Measurements from ENCODE around the gene ANKMY1. TPM values are rescaled to one million over a fixed set of nuclear protein-coding genes. Genes with fewer than 3 reads are reported as not detected.

ANKMY1 gene
- total RNA-seq, 4 donors from 2014 or later, result 7.0 to 12.0 (median 8.9) TPM

- H3K4me3 ChIP-seq, result no peak overlapping the region
- WGBS, 2 donors (ENCODE audit: low coverage in 1 of 2), result no CpG with 5 or more reads among the region's 1 CpG
- H3K4me1 ChIP-seq, result no peaks in the 10 kb centered on the region
- ATAC-seq, result no peak
- H3K36me3 ChIP-seq, result peaks cover 0 to 38% of the 10 kb centered on the region in 2 donors
- peaks cover 0 to 16% (median 0%) of the 10 kb centered on the region in 3 donors for H3K9me3 ChIP-seq
- no peak overlapping the region for H3K27ac ChIP-seq
- no peaks in the 10 kb centered on the region for H3K27me3 ChIP-seq
- TF ChIP-seq EP300 (IDR thresholded peaks at IDR 0.05), result no peak
- TF ChIP-seq, protein P1, sequence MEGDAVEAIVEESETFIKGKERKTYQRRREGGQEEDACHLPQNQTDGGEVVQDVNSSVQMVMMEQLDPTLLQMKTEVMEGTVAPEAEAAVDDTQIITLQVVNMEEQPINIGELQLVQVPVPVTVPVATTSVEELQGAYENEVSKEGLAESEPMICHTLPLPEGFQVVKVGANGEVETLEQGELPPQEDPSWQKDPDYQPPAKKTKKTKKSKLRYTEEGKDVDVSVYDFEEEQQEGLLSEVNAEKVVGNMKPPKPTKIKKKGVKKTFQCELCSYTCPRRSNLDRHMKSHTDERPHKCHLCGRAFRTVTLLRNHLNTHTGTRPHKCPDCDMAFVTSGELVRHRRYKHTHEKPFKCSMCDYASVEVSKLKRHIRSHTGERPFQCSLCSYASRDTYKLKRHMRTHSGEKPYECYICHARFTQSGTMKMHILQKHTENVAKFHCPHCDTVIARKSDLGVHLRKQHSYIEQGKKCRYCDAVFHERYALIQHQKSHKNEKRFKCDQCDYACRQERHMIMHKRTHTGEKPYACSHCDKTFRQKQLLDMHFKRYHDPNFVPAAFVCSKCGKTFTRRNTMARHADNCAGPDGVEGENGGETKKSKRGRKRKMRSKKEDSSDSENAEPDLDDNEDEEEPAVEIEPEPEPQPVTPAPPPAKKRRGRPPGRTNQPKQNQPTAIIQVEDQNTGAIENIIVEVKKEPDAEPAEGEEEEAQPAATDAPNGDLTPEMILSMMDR (IDR thresholded peaks at IDR 0.05), result no peak
- no peak for TF ChIP-seq POLR2AphosphoS5 (IDR thresholded peaks at IDR 0.05)
- TF ChIP-seq POLR2A (IDR thresholded peaks at IDR 0.05), result no peak
Measured at GRCh38 chr2:240494194-240494793, 63.5 kb downstream of the ANKMY1 start.

GRCh38 chr2:240491483-240491882, 66.3 kb downstream of the ANKMY1 start:
- peaks cover 0 to 10% of the 10 kb centered on the region in 2 donors for H3K36me3 ChIP-seq
- no peaks in the 10 kb centered on the region for H3K27me3 ChIP-seq
- no peak overlapping the region for H3K27ac ChIP-seq
- TF ChIP-seq POLR2A (IDR thresholded peaks at IDR 0.05), result no peak
- TF ChIP-seq, protein P1 (IDR thresholded peaks at IDR 0.05), result no peak
- TF ChIP-seq EP300 (IDR thresholded peaks at IDR 0.05), result no peak
- TF ChIP-seq POLR2AphosphoS5 (IDR thresholded peaks at IDR 0.05), result no peak
- no peak for ATAC-seq
- 71 to 83% methylated on average over 1 to 2 of the region's 2 CpGs for WGBS, 2 donors (ENCODE audit: low coverage in 1 of 2)
- H3K9me3 ChIP-seq, result peaks cover 0 to 38% (median 0%) of the 10 kb centered on the region in 3 donors
- no peaks in the 10 kb centered on the region for H3K4me1 ChIP-seq
- H3K4me3 ChIP-seq, result no peak overlapping the region

GRCh38 chr2:240482141-240482540, 75.6 kb downstream of the ANKMY1 start:
- H3K9me3 ChIP-seq, result peaks cover 0 to 15% (median 0%) of the 10 kb centered on the region in 3 donors
- ATAC-seq, result no peak
- no peaks in the 10 kb centered on the region for H3K27me3 ChIP-seq
- no peaks in the 10 kb centered on the region for H3K36me3 ChIP-seq
- H3K4me3 ChIP-seq, result no peak overlapping the region
- TF ChIP-seq EP300 (IDR thresholded peaks at IDR 0.05) (no peak), POLR2A (IDR thresholded peaks at IDR 0.05) (no peak), POLR2AphosphoS5 (IDR thresholded peaks at IDR 0.05) (no peak)
- TF ChIP-seq, protein P1 (IDR thresholded peaks at IDR 0.05), result no peak
- no peaks in the 10 kb centered on the region for H3K4me1 ChIP-seq
- H3K27ac ChIP-seq, result no peak overlapping the region
- WGBS, 2 donors (ENCODE audit: low coverage in 1 of 2), result 88 to 93% methylated on average over 1 to 4 of the region's 11 CpGs

GRCh38 chr2:240481720-240482119, 76.1 kb downstream of the ANKMY1 start:
- TF ChIP-seq EP300 (IDR thresholded peaks at IDR 0.05), result no peak
- no peak for TF ChIP-seq POLR2AphosphoS5 (IDR thresholded peaks at IDR 0.05)
- TF ChIP-seq, protein P1 (IDR thresholded peaks at IDR 0.05), result no peak
- TF ChIP-seq POLR2A (IDR thresholded peaks at IDR 0.05), result no peak
- peaks cover 0 to 10% (median 0%) of the 10 kb centered on the region in 3 donors for H3K9me3 ChIP-seq
- no peaks in the 10 kb centered on the region for H3K36me3 ChIP-seq
- no peaks in the 10 kb centered on the region for H3K27me3 ChIP-seq
- 90% methylated on average over 2 of the region's 5 CpGs; no CpG with 5 or more reads in 1 of the 2 donors for WGBS, 2 donors (ENCODE audit: low coverage in 1 of 2)
- H3K4me1 ChIP-seq, result no peaks in the 10 kb centered on the region
- no peak overlapping the region for H3K4me3 ChIP-seq
- ATAC-seq, result no peak
- no peak overlapping the region for H3K27ac ChIP-seq
